Mucosa of stomach (tissue), 1 donor: Measurements from ENCODE around the gene NSL1.
"Not testable (repeated sequence)": the region's sequence is repeated elsewhere in the genome, so short reads cannot be mapped to it uniquely, and the experiment has no call there.

ENCODE experiments used
- H3K27me3 ChIP-seq: one replicate; pipeline ENCODE4 v1.7.0; 2013; ENCODE audit warnings: mild to moderate bottlenecking, low read length; ENCODE audit not compliant: control insufficient read depth, insufficient read depth
- H3K36me3 ChIP-seq: one replicate; pipeline ENCODE4 v1.7.0; 2013; ENCODE audit warnings: low read length; ENCODE audit not compliant: control insufficient read depth, insufficient read depth
- H3K4me1 ChIP-seq: one replicate; pipeline ENCODE4 v1.7.0; 2013; ENCODE audit warnings: mild to moderate bottlenecking, low read length; ENCODE audit not compliant: control insufficient read depth, insufficient read depth
- H3K4me3 ChIP-seq: one replicate; pipeline ENCODE4 v1.7.0; 2013; ENCODE audit warnings: low read length
- H3K9ac ChIP-seq: one replicate; pipeline ENCODE4 v1.7.0; 2013; ENCODE audit warnings: mild to moderate bottlenecking, low read length, moderate library complexity
- H3K9me3 ChIP-seq: one replicate; pipeline ENCODE4 v1.7.0; 2013; ENCODE audit warnings: mild to moderate bottlenecking, low read length, moderate library complexity; ENCODE audit not compliant: control insufficient read depth
- donor health status: Pancreatic carcinoma.

Gene NSL1

GRCh38 chr1:212779086-212779485 is 12.5 kb downstream of the NSL1 start:
- H3K9ac ChIP-seq, H3K4me3 ChIP-seq, H3K9me3 ChIP-seq, H3K27me3 ChIP-seq, H3K4me1 ChIP-seq, H3K36me3 ChIP-seq: not testable (repeated sequence)

- no peaks in the 10 kb centered on the region for H3K36me3 ChIP-seq
- H3K27me3 ChIP-seq = no peaks in the 10 kb centered on the region
- H3K9me3 ChIP-seq = no peaks in the 10 kb centered on the region
- H3K9ac ChIP-seq = no peak overlapping the region
- no peaks in the 10 kb centered on the region for H3K4me1 ChIP-seq
- no peak overlapping the region for H3K4me3 ChIP-seq
Measured at GRCh38 chr1:212777151-212777550, 14.4 kb downstream of the NSL1 start.

GRCh38 chr1:212775241-212775640 is 16.3 kb downstream of the NSL1 start:
- Histone ChIP-seq H3K27me3 (no peaks in the 10 kb centered on the region), H3K36me3 (no peaks in the 10 kb centered on the region), H3K4me1 (no peaks in the 10 kb centered on the region), H3K4me3 (no peak overlapping the region), H3K9ac (no peak overlapping the region), H3K9me3 (no peaks in the 10 kb centered on the region)

GRCh38 chr1:212774584-212774983 is 17.0 kb downstream of the NSL1 start:
- no peak overlapping the region for H3K9ac ChIP-seq
- H3K27me3 ChIP-seq = no peaks in the 10 kb centered on the region
- no peaks in the 10 kb centered on the region for H3K36me3 ChIP-seq
- no peaks in the 10 kb centered on the region for H3K9me3 ChIP-seq
- no peak overlapping the region for H3K4me3 ChIP-seq
- H3K4me1 ChIP-seq = no peaks in the 10 kb centered on the region

- H3K36me3 ChIP-seq = no peaks in the 10 kb centered on the region
- H3K4me3 ChIP-seq = no peak overlapping the region
- no peak overlapping the region for H3K9ac ChIP-seq
- H3K4me1 ChIP-seq = no peaks in the 10 kb centered on the region
- H3K9me3 ChIP-seq = no peaks in the 10 kb centered on the region
- H3K27me3 ChIP-seq = no peaks in the 10 kb centered on the region
Measured at GRCh38 chr1:212773011-212773410, 18.6 kb downstream of the NSL1 start.

- Histone ChIP-seq H3K9ac (no peak overlapping the region), H3K9me3 (no peaks in the 10 kb centered on the region), H3K4me1 (no peaks in the 10 kb centered on the region), H3K27me3 (no peaks in the 10 kb centered on the region), H3K4me3 (no peak overlapping the region), H3K36me3 (no peaks in the 10 kb centered on the region)
Measured at GRCh38 chr1:212771341-212771740, 20.2 kb downstream of the NSL1 start.

GRCh38 chr1:212769459-212770167 is 22.0 kb downstream of the NSL1 start:
- no peak overlapping the region for H3K9ac ChIP-seq
- H3K27me3 ChIP-seq = no peaks in the 10 kb centered on the region
- H3K9me3 ChIP-seq = no peaks in the 10 kb centered on the region
- no peaks in the 10 kb centered on the region for H3K4me1 ChIP-seq
- H3K4me3 ChIP-seq = no peak overlapping the region
- H3K36me3 ChIP-seq = no peaks in the 10 kb centered on the region

GRCh38 chr1:212766825-212767224 is 24.8 kb downstream of the NSL1 start:
- not testable (repeated sequence) for H3K9me3 ChIP-seq, H3K36me3 ChIP-seq, H3K27me3 ChIP-seq, H3K4me1 ChIP-seq, H3K9ac ChIP-seq, H3K4me3 ChIP-seq

- H3K4me1 ChIP-seq, H3K36me3 ChIP-seq: not testable (repeated sequence)
Measured at GRCh38 chr1:212764718-212765281, 26.8 kb downstream of the NSL1 start.

GRCh38 chr1:212762839-212763238 is 28.7 kb downstream of the NSL1 start:
- H3K4me1 ChIP-seq = no peaks in the 10 kb centered on the region
- no peaks in the 10 kb centered on the region for H3K9me3 ChIP-seq
- H3K27me3 ChIP-seq = no peaks in the 10 kb centered on the region
- no peaks in the 10 kb centered on the region for H3K36me3 ChIP-seq
- no peak overlapping the region for H3K4me3 ChIP-seq
- H3K9ac ChIP-seq = no peak overlapping the region

More at GRCh38 chr1:212764718-212765281, 26.8 kb downstream of the NSL1 start:
- not testable (repeated sequence) for H3K9ac ChIP-seq, H3K27me3 ChIP-seq, H3K9me3 ChIP-seq, H3K4me3 ChIP-seq

GRCh38 chr1:212762234-212762633 is 29.3 kb downstream of the NSL1 start:
- Histone ChIP-seq H3K4me1 (no peaks in the 10 kb centered on the region), H3K36me3 (no peaks in the 10 kb centered on the region), H3K9me3 (no peaks in the 10 kb centered on the region), H3K27me3 (no peaks in the 10 kb centered on the region), H3K4me3 (no peak overlapping the region), H3K9ac (no peak overlapping the region)

- no peak overlapping the region for H3K9ac ChIP-seq
Measured at GRCh38 chr1:212760126-212760823, 31.3 kb downstream of the NSL1 start.

More at GRCh38 chr1:212760126-212760823, 31.3 kb downstream of the NSL1 start:
- no peaks in the 10 kb centered on the region for H3K27me3 ChIP-seq
- no peak overlapping the region for H3K4me3 ChIP-seq
- H3K4me1 ChIP-seq = no peaks in the 10 kb centered on the region
- H3K9me3 ChIP-seq = no peaks in the 10 kb centered on the region
- no peaks in the 10 kb centered on the region for H3K36me3 ChIP-seq
